ENCODE results near the gene CERT1.
A peak's percentile ranks its signal among the peaks of the same experiment; 100 is the strongest.
"Not testable (repeated sequence)": the region's sequence is repeated elsewhere in the genome, so short reads cannot be mapped to it uniquely, and the experiment has no call there.

CERT1 gene, protein sequence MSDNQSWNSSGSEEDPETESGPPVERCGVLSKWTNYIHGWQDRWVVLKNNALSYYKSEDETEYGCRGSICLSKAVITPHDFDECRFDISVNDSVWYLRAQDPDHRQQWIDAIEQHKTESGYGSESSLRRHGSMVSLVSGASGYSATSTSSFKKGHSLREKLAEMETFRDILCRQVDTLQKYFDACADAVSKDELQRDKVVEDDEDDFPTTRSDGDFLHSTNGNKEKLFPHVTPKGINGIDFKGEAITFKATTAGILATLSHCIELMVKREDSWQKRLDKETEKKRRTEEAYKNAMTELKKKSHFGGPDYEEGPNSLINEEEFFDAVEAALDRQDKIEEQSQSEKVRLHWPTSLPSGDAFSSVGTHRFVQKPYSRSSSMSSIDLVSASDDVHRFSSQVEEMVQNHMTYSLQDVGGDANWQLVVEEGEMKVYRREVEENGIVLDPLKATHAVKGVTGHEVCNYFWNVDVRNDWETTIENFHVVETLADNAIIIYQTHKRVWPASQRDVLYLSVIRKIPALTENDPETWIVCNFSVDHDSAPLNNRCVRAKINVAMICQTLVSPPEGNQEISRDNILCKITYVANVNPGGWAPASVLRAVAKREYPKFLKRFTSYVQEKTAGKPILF

DNA sequence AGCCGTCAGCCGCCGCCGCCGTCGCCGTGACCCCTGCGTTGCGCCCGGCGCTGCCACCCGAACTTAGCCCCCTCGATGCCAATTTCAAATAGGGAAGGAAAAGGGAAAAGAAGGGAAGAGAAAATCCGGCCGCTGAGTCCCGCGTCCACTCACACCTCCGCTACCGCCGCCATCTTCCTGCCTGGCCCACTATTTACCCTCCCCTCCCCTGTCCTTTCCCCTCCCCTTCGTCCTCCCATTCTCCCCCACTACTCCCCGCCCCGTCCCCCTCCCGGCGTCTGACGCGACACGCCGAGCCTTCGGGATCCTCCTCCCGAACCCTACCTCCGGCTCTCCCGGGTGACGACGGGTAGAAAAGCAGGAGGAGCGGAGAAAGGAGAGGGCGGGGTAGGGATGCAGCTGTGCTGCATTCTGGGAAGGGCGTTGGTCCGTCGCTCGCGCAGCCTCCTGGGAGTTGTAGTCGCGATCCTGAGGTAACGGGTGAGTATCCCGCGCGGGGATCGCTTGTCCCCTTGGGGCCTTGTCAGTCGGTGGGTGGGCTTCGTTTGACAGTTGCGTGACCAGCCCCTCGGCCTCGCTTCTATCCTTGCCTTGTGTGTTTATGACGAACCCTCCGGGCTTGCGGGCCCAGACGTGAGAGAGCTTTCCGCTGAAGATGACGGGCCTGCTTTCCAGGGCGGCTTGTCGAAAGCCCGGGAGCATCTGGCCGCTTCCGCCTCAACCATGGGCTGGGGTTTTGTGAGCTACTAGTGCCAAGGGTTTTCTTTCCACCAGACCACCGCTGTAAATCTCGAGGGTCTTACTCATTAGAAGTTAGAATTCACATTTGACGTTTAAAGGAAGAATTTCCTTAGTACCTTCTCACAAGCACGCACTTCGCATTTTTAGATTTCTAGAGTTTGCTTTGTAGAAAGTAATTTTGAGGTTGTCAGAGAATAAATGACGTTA, at the start of gene CERT1, which contains the start of gene POLK:
Gene CERT1, minus strand, starts transcription at position 195 of the 948 bp plus-strand sequence. CDS start 422 bp downstream, outside the sequence.
Gene POLK, plus strand, starts transcription at position 457 of the 948 bp plus-strand sequence.
- peak; percentile 95 for DNase-seq

DNA sequence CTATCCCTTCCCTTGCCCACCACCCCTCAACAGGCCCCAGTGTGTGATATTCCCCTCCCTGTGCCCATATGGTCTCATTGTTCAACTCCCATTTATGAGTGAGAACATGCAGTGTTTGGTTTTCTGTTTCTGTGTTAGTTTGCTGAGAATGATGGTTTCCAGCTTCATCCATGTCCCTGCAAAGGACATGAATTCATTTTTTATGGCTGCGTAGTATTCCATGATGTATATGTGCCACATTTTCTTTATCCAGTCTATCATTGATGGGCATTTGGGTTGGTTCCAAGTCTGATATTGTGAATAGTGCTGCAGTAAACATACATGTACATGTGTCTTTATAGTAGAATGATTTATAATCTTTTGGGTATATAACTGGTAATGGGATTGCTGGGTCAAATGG, 49.2 kb upstream of the CERT1 start:
- DNase-seq: not testable (repeated sequence)

DNA sequence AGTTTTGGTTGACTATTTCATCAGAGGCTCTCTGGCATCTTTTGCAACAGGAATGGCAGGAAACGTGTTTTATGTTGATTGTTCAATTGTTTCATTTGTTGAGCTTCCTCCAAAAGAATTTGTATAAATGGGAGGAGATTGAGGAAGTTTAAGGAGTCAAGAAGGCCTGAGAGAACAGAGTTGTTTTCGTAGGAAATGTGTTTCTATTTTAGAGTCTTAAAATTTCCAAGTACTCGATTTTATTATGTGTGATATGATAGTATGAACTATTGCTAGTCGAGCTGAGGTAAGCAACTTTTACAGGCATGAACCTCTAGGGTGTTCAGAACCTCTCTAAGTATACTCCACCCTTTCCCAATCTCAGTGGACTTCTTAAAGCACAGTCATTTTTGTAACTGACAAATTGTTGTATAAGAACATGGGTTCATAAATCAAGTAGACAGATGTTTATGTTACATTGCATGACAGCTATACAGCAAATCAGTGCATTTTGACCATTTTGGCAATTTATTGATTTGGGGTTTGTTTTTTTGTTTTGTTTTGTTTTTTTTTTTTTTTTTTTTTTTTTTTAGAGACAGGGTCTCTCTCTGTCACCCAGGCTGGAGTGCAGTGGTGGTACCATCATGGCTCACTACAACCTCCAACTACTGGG, 47.7 kb upstream of the CERT1 start:
- no peak for DNase-seq

DNA sequence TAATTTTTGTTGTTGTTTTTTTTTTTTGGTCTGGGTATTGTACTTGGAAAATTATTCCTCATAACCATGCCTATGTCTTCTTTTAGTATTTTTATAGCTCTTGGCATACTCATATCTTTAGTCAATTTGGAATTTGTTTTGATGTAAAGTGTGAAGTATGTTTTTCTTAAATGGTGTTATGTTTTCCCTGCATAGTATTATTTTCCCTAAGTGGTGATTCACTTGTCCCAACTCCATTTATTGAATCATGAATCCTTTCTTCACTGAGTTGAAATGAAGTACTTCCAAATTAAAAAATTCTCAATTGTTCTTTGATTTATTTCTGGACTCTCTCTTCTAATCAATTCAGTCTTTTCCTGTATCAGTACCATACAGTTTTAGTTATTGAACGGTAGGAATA, 46.8 kb upstream of the CERT1 start:
- DNase-seq: no peak

DNA sequence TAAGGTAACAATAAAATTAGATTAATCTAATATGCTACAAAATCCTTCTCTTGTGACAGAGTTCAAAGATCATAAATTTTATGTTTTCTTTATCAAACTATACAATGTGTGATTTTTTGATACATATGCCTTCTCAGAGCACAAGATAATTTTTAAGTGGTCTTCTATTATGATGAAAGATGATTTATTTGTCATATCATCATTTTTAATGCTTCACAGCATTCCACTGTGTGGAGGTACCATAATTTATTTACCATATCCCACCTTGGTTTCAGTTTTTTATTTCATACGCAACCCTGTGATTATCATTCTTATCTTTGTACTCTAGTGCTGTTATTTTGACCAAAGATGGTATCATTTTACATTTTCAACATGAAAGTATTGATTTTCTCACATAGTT, 41.9 kb upstream of the CERT1 start:
- DNase-seq: no peak

DNA sequence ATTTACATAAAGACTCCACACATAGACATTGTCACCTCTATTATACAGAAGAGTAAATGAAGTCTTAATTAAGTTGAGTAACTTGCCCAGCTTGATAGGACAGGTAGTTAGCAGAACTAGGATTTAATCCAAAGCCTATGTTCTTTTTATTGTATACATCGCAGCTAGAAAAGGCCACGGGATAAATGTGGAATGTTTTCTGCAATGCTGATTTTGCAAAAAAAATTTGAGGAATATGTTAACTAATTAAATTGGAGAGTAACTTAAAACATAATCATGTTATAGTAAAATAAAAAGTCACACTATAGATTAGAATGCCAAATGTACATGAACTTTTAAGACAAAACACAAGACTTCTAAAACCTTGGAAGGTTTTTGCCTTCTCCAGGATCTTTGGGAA, 41.3 kb upstream of the CERT1 start:
- DNase-seq: no peak

DNA sequence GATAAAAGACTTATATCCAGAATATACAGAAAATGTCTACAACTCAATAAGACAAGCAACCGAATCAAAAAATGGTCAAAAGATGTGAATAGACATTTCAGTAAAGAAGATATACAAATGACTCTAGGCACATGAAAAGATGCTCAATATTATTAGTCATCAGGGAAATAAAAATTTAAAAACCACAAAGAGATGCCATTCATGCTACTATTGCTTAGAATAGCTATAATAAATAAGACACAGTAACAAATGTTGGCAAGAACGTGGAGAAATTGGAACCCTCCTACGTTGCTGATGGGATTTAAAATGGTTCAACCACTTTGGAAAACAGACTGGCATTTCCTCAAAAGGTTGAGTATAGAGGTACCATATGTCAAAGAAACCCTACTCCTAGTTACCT, 40.0 kb upstream of the CERT1 start:
- DNase-seq: no peak

DNA sequence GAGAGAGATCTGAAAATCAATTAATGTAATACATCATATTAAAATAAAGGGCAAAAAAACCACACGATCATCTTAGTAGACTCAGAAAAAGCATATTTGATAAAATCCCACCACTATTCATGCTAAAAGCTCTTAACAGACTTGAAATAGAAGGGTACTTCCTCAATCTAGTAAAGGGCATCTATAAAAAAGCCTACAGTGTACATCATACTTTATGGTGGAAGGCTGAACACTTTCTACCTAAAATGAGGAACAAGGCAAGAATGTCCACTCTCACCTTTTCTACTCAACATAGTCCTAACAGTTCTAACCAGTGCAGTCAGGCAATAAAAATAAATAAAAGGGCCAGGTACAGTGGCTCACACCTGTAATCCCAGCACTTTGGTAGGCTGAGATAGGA, 39.2 kb upstream of the CERT1 start:
- DNase-seq: no peak

DNA sequence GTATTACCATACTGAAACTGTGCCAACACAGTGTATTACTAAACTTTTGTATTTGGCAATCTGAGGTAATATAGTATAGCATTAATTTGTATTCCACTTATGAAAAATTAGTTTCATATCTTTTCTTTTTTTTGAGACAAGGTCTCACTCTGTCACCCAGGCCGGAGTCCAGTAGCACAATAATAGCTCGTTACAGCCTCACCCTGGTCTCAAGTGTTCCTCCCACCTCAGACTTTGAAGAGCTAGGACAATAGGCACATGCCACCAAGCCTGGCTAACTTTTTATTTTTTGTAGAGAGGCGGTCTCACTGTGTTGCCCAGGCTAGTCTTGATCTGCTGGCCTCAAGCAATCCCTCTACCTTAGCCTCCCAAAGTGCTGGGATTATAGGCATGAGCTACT, 36.4 kb upstream of the CERT1 start:
- no peak for DNase-seq

DNA sequence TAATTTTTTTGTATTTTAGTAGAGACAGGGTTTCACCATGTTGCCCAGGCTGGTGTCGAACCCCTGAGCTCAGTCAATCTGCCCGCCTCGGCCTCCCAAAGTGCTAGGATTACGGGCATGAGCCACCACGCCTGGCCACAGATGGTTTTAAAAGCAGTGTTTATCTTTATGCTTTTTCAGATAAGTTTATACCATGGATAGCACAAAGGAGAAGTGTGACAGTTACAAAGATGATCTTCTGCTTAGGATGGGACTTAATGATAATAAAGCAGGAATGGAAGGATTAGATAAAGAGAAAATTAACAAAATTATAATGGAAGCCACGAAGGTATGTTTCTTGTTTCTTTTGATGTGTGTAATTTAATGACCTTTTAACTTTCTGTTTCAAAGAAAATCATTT, 35.4 kb upstream of the CERT1 start:
- DNase-seq: no peak

DNA sequence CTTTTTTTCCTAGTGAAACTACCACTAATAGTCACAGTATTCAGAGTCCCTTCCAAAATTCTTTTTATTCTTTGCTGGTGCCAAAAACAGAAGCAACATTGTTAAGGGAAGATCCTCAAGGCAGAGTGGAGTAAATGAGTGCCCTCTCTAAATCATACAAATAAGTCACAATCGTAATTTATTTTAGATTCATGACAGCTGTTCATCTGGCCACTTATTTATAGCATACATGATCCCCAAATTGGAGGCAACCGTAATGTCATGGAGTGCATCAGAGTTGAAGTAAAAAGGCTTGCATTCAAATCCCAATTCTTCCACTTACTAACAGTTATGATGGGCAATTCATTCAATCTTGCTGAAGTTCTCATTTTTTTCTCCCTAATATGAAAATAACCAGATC, 33.7 kb upstream of the CERT1 start:
- DNase-seq: no peak

DNA sequence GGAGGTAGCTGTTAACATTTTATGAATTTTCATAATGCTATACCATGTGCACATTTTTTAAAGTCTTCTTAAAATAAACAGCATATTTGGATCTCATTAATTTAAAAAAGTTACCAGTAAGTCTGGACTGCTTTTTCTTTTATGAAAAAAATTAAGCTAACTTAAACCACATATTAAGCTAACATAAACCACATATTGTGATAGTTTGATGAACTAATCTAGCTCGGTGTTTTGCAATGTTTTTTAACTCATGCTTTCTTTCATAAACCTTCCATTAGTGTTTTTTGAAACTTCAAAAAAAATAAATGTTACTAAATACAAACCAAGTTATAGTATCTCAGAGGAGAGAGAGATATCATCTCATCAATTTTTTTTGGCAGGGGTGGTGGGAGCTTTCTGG, 26.8 kb upstream of the CERT1 start:
- no peak for DNase-seq

DNA sequence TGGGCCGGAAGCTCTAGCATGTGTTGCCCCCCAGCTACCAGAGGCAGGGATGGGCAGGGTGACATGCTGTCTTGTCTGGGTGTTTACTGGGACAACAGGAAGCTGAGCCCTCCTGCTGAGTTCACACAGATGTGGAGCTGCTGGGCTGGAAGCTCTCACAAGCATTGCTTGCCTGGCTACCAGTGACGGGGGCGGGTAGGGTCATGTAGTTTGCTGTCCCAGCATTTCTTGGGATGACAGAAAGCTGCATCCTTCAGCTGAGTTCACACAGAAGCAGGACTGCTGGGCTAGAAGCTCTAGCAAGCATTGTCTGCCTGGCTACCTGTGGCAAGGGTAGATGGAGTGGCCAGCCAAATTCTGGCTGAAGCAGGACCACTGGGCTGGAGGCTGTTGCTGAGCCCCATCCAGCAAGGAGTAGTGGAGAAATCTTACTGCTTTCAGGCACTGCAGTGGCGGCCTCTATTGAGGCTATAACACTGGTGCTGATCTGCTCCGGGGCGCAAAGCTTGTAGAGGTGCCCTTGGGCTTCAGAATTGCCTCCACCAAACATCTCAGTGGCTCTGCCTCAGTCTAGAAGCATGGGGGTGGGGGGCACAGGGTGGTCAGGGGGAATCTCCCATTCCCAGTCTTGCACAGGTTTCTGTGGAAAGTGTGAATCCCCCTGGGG, 25.4 kb upstream of the CERT1 start:
- no peak for DNase-seq

DNA sequence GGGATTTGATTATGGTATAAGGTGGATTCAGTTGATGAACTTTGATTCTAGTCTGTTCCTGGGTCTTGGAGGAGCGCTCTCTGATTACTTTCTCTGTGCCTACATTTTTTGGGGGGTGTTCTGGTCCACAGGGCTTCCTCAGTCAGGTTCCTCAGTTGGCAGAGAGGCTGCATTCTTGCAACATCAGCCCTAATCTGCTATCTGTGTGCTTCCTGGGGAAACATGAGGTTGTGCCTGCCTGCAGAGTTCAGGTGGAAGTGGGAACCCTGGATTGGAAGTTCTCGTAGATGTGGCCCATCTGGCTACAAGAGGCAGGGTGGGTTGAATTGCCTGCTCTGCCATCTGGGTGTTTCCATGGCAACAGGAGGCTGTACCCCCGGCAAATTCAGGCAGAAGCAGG, 24.7 kb upstream of the CERT1 start:
- DNase-seq: no peak

DNA sequence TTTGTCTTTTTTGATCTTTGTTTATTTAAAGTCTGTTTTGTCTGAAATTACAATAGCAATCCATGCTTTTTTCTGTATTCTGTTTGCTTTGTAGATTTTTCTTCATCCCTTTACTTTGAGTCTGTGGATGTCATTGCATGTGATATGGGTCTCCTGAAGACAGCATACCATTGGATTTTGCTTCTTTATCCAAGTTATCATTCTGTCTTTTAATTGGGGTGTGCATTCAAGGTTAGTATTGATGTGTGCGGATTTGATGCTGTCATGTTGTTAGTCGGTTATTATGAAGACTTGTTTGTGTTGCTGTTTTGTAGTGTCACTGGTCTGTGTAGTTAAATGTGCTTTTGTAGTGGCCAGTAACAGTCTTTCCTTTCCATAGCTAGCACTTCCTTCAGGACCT, 23.3 kb upstream of the CERT1 start:
- no peak for DNase-seq

DNA sequence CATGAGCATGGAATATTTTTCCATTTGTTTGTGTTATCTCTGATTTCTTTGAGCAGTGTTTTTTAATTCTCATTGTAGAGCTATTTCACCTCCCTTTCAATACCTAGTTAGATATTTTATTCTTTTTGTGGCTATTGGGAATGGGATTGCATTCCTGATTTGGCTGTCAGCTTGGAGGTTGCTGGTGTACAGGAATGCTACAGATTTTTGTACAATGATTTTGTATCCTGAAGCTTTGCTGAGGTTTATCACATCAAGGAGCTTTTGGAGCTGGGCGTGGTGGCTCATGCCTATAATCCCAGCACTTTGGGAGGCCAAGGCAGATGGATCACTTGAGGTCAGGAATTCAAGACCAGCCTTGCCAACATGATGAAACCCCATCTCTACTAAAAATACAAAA, 22.3 kb upstream of the CERT1 start:
- not testable (repeated sequence) for DNase-seq

DNA sequence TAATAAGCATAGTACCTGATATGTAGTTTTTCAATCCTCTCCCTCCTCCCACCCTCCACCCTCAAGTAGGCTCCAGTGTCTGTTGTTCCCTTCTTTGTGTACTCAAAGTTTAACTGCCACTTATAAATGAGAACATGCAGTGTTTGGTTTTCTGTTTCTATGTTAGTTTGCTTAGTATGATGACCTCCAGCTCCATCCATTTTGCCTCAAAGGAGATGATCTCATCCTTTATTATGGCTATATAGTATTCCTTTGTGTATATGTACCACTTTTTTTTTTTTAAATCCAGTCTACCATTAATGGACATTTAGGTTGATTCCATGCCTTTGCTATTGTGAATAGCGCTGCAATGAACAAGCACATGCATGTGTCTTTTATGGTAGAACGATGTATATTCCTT, 20.8 kb upstream of the CERT1 start:
- DNase-seq: no peak

DNA sequence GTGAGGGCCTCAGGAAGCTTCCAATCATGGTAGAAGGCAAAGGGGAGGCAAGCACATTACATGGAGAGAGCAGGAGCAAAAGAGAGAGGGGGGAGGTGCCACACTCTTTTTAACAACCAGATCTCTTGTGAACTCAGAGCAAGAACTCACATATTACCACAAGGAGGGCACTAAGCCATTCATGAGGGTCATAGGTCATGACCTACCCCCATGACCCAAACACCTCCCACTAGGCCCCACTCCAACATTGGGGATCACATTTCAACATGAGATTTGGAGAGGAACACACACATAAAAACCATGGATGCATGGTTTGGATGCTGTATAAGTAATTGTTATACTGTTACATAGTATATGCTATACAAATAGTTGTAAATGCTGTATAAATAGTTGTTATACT, 17.8 kb upstream of the CERT1 start:
- no peak for DNase-seq

DNA sequence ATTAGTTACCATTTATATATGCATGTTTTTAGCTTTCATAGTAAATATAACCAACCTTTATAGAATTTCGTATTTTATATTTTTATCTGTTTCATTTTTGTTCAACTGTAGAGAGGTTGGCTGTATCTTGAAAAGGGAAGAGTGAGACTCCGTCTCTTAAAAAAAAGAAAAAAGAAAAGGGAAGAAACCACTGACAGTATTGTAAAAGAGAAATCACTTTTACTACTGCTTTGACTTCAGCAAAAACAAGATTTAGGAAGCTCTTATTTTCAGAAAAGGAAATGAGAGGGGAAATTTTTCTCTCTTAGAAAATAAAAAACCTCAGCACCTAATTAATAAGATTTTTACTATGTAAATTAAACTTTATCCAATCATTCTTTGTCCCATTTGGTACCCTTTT, 14.6 kb upstream of the CERT1 start:
- no peak for DNase-seq

DNA sequence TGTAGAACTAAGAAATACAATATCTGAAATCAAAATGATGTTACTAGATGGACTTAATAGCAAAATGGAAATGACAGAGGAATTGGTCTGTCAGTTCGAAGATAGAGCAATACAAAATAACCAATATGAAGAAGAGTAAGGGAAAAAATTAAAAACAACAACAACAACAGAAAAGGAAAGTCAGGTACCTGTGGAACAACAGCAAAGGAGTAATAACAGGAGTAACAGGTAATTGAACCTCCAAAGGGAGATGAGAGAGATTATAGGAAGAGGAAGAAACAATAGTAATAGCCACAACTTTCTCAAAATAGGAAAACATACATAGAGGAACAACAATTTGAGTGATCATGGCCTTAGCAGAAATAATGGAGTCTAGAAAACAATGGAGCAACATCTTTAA, 13.9 kb upstream of the CERT1 start:
- no peak for DNase-seq

DNA sequence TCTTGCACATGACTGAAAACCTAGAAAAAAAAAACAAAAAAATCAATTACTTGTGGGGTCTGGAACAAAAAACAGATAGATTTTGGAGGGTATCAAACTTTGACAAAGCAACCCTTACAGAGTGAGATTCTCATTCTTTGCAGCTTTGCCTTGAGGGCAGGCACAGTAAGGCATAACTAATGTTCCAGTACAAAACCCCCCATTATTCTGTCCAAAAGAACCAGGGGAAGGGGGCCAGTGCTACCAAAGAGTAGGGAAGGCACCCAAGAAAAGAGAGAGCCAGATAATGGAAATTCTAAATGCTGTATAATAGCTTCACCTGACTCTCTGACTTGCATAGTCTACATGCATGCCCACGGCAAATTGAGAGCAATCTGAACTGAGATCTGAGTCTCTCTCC, 13.2 kb upstream of the CERT1 start:
- no peak for DNase-seq

DNA sequence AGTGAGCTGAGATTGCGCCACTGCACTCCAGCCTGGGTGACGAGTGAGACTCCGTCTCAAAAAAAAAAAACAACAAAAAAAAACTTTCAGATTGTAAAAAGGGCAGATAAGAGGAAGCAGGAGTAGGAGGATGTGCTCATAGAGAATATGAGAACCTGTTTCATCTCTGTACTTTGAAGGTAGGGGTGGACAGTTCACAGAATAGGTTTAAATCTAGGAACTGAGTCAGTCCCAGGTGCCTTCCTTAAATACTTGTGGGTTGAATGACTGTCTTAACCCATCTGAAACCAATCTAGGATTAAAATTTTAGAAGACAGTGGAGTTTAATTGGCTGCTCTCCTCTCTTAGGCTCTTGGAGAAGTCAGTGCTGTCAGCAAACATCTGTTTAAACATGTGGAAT, 12.6 kb upstream of the CERT1 start:
- DNase-seq: no peak
